Inflammatory macrophage treated with lipopolysaccharide for 1 hour (primary cell): Measurements from ENCODE around the gene OR5AS1.
"Not testable (repeated sequence)": the region's sequence is repeated elsewhere in the genome, so short reads cannot be mapped to it uniquely, and the experiment has no call there.

Experiments used
- DNase-seq, 2 donors: peaks; one replicate each; pipeline ENCODE4 v3.0.0-alpha.2; 2020 to 2022

The OR5AS1 gene

DNA sequence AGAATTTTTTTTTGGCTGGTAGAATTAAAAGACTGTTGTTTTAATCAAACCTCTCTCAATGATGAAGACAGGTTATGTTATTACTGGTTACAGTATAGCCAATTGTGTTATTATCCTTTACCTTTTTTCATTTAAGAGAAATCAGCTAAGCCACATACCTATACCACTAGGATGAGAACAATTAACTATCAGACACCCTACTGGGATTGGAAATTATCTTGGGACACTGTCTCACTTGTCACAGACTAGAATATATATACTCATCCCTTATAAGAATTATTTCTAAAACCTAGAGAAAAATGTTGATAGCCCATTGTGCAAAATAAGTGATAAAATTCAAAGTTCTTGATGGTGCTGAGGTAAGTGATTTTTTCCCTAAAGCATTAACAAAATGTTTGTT is at the start of gene OR5AS1:
OR5AS1 (plus strand) TSS at position 301 of the 400 bp plus-strand sequence. CDS start 2,765 bp downstream, outside the sequence.
- DNase-seq, result no peak

DNA sequence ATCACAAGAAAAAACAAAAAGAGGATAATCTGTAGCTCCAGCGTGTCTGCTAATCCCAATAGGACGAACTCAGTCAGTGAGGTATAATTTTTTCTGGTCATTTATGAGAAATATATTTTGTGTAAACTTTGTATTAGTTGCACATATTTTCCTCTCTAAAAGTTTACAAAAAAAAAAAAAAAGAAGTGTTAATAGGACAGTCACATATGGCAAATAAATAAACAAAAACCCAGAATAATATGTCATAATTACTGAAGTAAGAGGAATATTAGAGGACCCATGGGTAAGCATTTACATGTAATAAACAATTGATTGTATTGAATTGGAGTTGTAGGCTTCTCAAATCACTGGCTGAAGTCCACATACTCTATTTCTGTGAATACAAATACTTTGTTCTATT is 32.9 kb upstream of the OR5AS1 start, which contains the start of gene OR5F1:
OR5F1 (minus strand) TSS at position 101 of the 400 bp plus-strand sequence; CDS start at position 101, 0 bp downstream.
- no peak for DNase-seq

DNA sequence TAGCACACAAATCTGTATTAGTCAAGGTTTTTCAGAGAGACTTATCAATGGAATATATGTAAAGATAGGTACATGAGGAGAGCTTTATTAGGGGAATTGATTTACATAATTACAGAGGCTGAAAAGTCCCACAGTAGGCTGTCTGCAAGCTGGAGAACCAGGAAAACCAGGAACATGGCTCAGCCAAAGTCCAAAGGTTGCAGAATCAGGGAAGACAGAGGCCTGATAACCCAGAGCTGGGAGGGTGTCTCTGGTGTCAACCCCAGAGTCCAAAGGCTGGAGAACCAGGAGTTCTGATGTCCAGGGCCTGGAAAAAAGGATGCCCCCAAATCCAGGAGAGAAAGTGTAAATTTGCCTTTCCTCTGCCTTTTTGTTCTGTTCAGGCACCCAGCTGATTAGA is 16.7 kb upstream of the OR5AS1 start:
- no peak for DNase-seq

DNA sequence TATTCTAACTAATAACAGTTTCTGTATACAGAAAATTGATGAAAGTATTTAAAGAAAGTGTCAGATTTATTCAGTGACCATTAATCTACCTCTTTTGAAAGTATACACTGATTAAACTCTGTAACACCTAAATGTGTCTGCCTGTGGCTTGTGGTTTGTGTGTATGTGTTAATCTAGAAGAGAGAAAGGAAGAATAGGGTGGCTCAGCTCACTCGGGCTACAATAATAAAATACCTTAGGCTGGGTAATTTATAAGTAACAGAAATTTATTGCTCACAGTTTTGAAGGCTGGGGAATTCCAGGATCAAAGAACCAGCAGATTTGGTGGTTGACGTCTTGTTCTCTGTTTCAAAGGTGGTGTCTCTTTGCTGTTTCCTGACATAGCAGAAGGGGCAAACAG is 13.6 kb upstream of the OR5AS1 start:
- DNase-seq, result no peak

DNA sequence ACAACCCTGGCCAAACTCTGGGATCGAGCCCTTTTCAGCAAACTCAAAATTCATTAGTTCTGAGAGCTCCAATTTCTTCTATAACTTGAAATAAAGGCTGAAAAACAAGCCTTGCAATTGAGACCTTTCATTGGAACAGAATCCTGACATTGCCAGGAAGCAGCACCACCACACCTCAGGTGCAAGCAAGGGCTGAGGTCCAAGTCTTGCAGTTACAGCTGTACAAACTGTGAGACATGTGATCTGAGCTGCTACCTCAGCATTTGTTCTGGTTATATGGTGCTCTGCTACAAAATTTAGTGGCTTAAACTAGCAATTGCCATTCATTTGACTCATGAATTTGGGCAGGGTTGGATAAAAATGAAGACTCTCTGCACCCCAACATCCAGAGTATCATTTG is 18.1 kb downstream of the OR5AS1 start:
- no peak for DNase-seq

DNA sequence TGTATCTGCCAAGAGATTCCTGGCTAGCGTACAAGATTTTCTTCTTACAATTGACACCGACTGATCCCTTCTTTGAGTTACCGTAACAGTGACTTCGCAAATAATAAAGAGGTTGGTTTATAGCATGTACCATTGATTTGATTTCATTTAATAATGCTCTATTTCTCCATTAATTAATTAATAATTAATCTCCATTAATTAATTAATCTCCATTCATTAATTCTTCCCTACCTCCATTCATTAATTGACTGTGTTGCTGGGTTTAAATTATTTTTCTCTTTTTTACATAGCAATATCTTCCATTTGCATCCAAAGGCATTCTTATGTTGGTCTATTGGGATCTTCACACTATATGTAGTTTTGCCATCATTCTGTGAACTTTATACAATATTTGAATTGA is 21.0 kb downstream of the OR5AS1 start:
- DNase-seq, result no peak

DNA sequence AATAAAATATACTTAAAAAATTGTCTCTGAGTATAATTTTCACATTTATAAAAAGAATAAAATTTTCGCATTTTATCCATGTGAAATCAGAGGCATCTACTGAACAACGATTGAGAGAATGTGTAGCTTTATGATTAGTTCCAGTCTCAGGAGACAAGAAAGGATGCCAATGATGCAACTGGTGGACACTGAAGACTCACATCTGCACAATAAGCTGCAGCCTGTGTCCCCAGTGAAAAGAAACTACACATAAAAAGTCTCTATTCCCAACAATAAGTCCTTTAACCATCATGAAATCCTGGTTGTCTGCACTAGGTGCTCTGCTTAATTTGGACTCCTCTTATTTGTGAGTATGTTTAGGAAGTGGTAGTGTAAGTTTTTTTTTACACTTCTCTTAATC is 22.0 kb downstream of the OR5AS1 start:
- DNase-seq, result no peak

DNA sequence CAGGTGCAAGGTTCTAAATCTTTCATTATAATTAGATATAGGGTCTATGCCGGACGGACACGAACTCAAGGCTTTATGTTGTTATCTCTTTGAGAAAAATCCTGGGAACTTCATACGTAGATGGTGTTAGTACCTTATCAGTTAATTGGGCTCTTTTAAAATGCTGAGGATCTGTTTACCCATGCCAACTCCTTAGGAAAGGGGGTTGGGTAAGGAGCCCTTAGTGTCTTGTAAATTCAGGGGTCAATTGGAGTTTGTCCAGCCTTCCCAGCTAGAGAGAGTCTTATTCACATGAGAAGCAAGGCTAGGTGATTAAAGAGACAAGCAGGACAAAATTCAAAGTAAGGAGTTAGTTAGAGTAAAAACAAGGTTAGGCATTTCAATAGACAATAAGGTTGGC is 28.9 kb downstream of the OR5AS1 start:
- DNase-seq, result not testable (repeated sequence)

DNA sequence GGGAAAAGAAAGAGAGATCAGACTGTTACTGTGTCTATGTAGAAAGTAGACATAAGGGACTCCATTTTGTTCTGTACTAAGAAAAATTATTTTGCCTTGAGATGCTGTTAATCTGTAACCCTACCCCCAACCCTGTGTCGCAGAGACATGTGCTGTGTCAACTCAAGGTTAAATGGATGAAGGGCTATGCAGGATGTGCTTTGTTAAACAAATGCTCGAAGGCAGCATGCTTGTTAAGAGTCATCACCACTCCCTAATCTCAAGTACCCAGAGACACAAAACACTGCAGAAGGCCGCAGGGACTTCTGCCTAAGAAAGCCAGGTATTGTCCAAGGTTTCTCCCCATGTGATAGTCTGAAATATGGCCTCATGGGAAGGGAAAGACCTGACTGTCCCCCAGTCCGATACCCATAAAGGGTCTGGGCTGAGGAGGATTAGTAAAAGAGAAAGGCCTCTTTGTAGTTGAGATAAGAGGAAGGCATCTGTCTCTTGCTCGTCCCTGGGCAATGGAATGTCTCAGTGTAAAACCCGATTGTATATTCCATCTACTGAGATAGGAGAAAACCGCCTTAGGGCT is 30.3 kb downstream of the OR5AS1 start:
- DNase-seq, result not testable (repeated sequence)

DNA sequence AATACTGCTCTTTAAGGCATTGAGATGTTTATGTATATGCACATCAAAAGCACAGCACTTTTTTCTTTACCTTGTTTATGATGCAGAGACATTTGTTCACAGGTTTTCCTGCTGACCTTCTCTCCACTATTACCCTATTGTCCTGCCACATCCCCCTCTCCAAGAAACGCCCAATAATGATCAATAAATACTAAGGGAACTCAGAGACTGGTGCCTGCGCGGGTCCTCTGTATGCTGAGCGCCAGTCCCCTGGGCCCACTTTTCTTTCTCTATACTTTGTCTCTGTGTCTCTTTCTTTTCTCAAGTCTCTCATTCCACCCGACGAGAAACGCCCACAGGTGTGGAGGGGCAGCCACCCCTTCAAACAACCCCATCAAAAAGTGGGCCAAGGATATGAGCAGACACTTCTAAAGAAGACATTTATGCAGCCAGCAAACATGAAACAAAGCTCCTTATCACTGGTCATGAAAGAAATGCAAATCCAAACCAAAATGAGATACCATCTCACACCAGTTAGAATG is 30.9 kb downstream of the OR5AS1 start:
- DNase-seq, result not testable (repeated sequence)

DNA sequence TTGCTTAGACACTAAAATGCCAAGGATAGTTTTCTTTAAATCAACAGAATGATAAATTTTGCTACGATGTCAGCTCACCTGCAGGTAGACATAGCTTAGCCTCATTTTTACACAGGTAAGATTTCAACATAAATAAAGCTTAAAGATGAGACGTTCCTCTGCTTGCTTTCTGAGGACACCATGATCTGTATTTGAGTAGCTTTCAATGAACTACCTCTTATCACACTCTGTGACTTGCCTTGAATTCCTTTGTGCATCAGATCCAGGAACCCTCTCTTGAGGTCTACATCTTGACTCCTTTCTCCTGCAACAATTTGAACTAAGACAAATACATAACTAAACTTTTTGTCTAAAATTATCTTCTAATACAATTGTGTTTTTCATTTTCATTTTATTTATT is 39.5 kb downstream of the OR5AS1 start:
- no peak for DNase-seq
